T-cell (primary cell): Measurements from ENCODE around the gene AJUBA. TPM values are rescaled to one million over a fixed set of nuclear protein-coding genes. Genes with fewer than 3 reads are reported as not detected.

Source experiments
- ATAC-seq, 4 experiments: fragments of 200-7000 bp in 3 of 4; fragments of 150-1000 bp in 1 of 4; cut with Tn5 transposase; replicated peaks in 1 of 4; 1 replicate in 3 of 4; 2 replicates in 1 of 4; pipeline ENCODE4 v1.10.0; 2021; ENCODE audit warnings: moderate library complexity in 3 of 4, mild to moderate bottlenecking in 2 of 4, moderate number of reproducible peaks in 1 of 4
- CTCF ChIA-PET, 2 donors: fragments of 300-600 bp; sonication (Branson Sonifier 250); formaldehyde crosslinking; loops; one replicate each; lab custom pipeline; 2022; ENCODE audit warnings: antibody characterized with exemption in 2 of 2; lab: Charles Lee
- POLR2A ChIA-PET, 2 donors: fragments of 300-600 bp; sonication (Branson Sonifier 250); formaldehyde crosslinking; loops; one replicate each; lab custom pipeline; 2022; ENCODE audit warnings: antibody characterized with exemption in 2 of 2; lab: Charles Lee
- DNase-seq, 35 experiments: peaks; one replicate each; pipeline versions ENCODE4 v3.0.0 to v3.0.0-alpha.2; 2013 to 2023
- H3K27ac ChIP-seq: one replicate; pipeline ENCODE4 v1.5.1; 2013; ENCODE audit warnings: low read length
- H3K27me3 ChIP-seq, 2 experiments: replicated peaks in 1 of 2; 1 replicate in 1 of 2; 2 replicates in 1 of 2; pipeline versions ENCODE4 v1.6.1 to v1.7.0; 2013; ENCODE audit warnings: low read length in 1 of 2, mixed read lengths in 1 of 2; ENCODE audit not compliant: control insufficient read depth in 2 of 2, insufficient read depth in 2 of 2; ENCODE audit errors: extremely low read depth in 1 of 2
- H3K36me3 ChIP-seq, 2 donors: 1 replicate in 1 of 2; 2 replicates in 1 of 2; pipeline versions ENCODE4 v1.6.1 to v1.7.0; 2013; ENCODE audit warnings: low read length in 1 of 2; ENCODE audit not compliant: control insufficient read depth in 2 of 2, insufficient read depth in 1 of 2; ENCODE audit errors: extremely low read depth in 1 of 2
- H3K4me1 ChIP-seq, 2 experiments: 1 replicate in 1 of 2; 2 replicates in 1 of 2; pipeline versions ENCODE4 v1.6.1 to v1.7.0; 2013; ENCODE audit warnings: low read length in 2 of 2, mixed read lengths in 1 of 2; ENCODE audit not compliant: insufficient read depth in 2 of 2, control insufficient read depth in 1 of 2; ENCODE audit errors: extremely low read depth in 1 of 2
- H3K4me3 ChIP-seq, 2 donors: 1 replicate in 1 of 2; 2 replicates in 1 of 2; pipeline versions ENCODE4 v1.5.1 to v1.7.0; 2013; ENCODE audit warnings: mild to moderate bottlenecking in 2 of 2, low read length in 1 of 2, moderate library complexity in 1 of 2; ENCODE audit not compliant: control insufficient read depth in 1 of 2; ENCODE audit errors: extremely low read depth in 1 of 2
- H3K9me3 ChIP-seq: 2 replicates; pipeline ENCODE4 v1.7.0; 2013
- H3K27ac Mint-ChIP-seq, 2 donors: one replicate each; pipeline ENCODE4 v1.8.0; 2020 to 2021; ENCODE audit warnings: mild to moderate bottlenecking in 2 of 2, mixed read lengths in 2 of 2
- H3K27me3 Mint-ChIP-seq, 2 donors: one replicate each; pipeline ENCODE4 v1.8.0; 2021 to 2022; ENCODE audit warnings: mixed read lengths in 2 of 2
- H3K36me3 Mint-ChIP-seq: one replicate; pipeline ENCODE4 v1.8.0; 2021; ENCODE audit warnings: mixed read lengths
- H3K4me1 Mint-ChIP-seq, 3 donors: one replicate each; pipeline ENCODE4 v1.8.0; 2020 to 2022; ENCODE audit warnings: mixed read lengths in 3 of 3, mild to moderate bottlenecking in 1 of 3
- H3K4me3 Mint-ChIP-seq, 3 donors: one replicate each; pipeline ENCODE4 v1.8.0; 2020 to 2022; ENCODE audit warnings: mild to moderate bottlenecking in 3 of 3, mixed read lengths in 3 of 3, moderate library complexity in 3 of 3
- H3K9me3 Mint-ChIP-seq, 3 donors: one replicate each; pipeline ENCODE4 v1.8.0; 2020 to 2022; ENCODE audit warnings: mixed read lengths in 3 of 3
- WGBS: methylation state at CpG from one replicate; pipeline ENCODE4 v1.1.5; 2013; ENCODE audit warnings: missing lambda C conversion rate; ENCODE audit not compliant: insufficient coverage; 5-methylcytosine and 5-hydroxymethylcytosine counted together
- total RNA-seq, 35 experiments: library from RNA in 6 of 35; stranded (reverse) in 6 of 35; fragments of 120-200 nt in 1 of 35; gene quantifications; one replicate each; pipeline versions ENCODE4 v1.2.1 to v1.2.4 and lab custom pipeline; 2013 to 2026

The AJUBA gene
- total RNA-seq, 5 donors from 2014 or later (not counting 1 experiment from before 2014, with no cell fraction given) = 1.8 to 3.1 (median 2.4) TPM

- peak overlapping the region; percentile 57 to 72 for H3K4me3 ChIP-seq
- DNase-seq (no peak), ATAC-seq (no peak)
- ChIA-PET CTCF (interaction anchor here in 1 of 2 donors (0.8 to 1.2 kb wide), 2 partner anchors 23 to 24 kb away, joined by 3 to 4 read pairs; no protein-coding TSS in a partner anchor), POLR2A (no interaction called here)
- Mint-ChIP-seq H3K9me3 (no peaks in the 10 kb centered on the region), H3K27ac (peak overlapping the region; percentile 93 to 96), H3K4me3 (peak overlapping the region; percentile 90 to 95 (median 93)), H3K27me3 (no peaks in the 10 kb centered on the region), H3K36me3 (no peaks in the 10 kb centered on the region), H3K4me1 (peaks cover 36 to 47% (median 45%) of the 10 kb centered on the region in 3 donors)
- peaks cover 25 to 32% of the 10 kb centered on the region in 2 experiments for H3K4me1 ChIP-seq
- no peaks in the 10 kb centered on the region for H3K36me3 ChIP-seq
- peak overlapping the region; percentile 19 for H3K27ac ChIP-seq
- H3K27me3 ChIP-seq = no peaks in the 10 kb centered on the region
- no CpG with 5 or more reads among the region's 8 CpGs for WGBS
- no peaks in the 10 kb centered on the region for H3K9me3 ChIP-seq
Measured at GRCh38 chr14:23009483-23009938, 27.2 kb upstream of the AJUBA start.

GRCh38 chr14:23008831-23009230 is 26.5 kb upstream of the AJUBA start:
- Histone ChIP-seq H3K36me3 (no peaks in the 10 kb centered on the region), H3K27me3 (no peaks in the 10 kb centered on the region), H3K9me3 (no peaks in the 10 kb centered on the region), H3K27ac (no peak overlapping the region), H3K4me1 (peaks cover 25 to 32% of the 10 kb centered on the region in 2 experiments), H3K4me3 (no peak overlapping the region)
- no peaks in the 10 kb centered on the region for H3K27me3 Mint-ChIP-seq
- peak overlapping the region; percentile 76 to 98 for H3K27ac Mint-ChIP-seq
- no peaks in the 10 kb centered on the region for H3K36me3 Mint-ChIP-seq
- POLR2A ChIA-PET = interaction anchor here (0.5 to 0.6 kb wide), 2 partner anchors 25 to 226 kb away, joined by 3 read pairs; no protein-coding TSS in a partner anchor
- DNase-seq = no peak
- ATAC-seq = no peak
- no peaks in the 10 kb centered on the region for H3K9me3 Mint-ChIP-seq
- H3K4me3 Mint-ChIP-seq = peak overlapping the region; percentile 90 to 95 (median 93)
- CTCF ChIA-PET = interaction anchor here in 1 of 2 donors (0.5 to 2.2 kb wide), 4 partner anchors 12 to 24 kb away, joined by 3 to 5 read pairs (median 4); no protein-coding TSS in a partner anchor
- H3K4me1 Mint-ChIP-seq = peaks cover 36 to 47% (median 45%) of the 10 kb centered on the region in 3 donors
- 23% methylated on average over 2 of the region's 3 CpGs for WGBS

- WGBS = under 1% methylated on average over 62 of the region's 62 CpGs
- ATAC-seq (peak; percentile 94 to 97 (median 96)), DNase-seq (peak; percentile 89 to 99 (median 97))
- Mint-ChIP-seq H3K4me1 (peaks cover 36 to 47% (median 45%) of the 10 kb centered on the region in 3 donors), H3K36me3 (no peaks in the 10 kb centered on the region), H3K27me3 (no peaks in the 10 kb centered on the region), H3K27ac (peak overlapping the region; percentile 98 to 99), H3K4me3 (peak overlapping the region; percentile 96 to 98 (median 97)), H3K9me3 (no peaks in the 10 kb centered on the region)
- CTCF ChIA-PET = interaction anchor here (0.6 to 2.7 kb wide), 35 partner anchors 8 to 449 kb away, joined by 3 to 47 read pairs (median 5); partner anchors contain the start of genes ACIN1 (in 1 of the 2), AJUBA (in 1 of the 2), C14orf119 (in 1 of the 2) and DAD1 (in 1 of the 2)
- POLR2A ChIA-PET = interaction anchor here (0.5 to 1.4 kb wide), 15 partner anchors 14 to 1555 kb away, joined by 3 to 11 read pairs (median 4); partner anchors contain the start of genes ACIN1 (in 1 of the 2), C14orf119 (in 1 of the 2) and PSMB5 (in 1 of the 2)
- peak overlapping the region; percentile 85 for H3K27ac ChIP-seq
- H3K4me3 ChIP-seq = peak overlapping the region; percentile 73 to 85
- H3K9me3 ChIP-seq = no peaks in the 10 kb centered on the region
- no peaks in the 10 kb centered on the region for H3K36me3 ChIP-seq
- peaks cover 25 to 32% of the 10 kb centered on the region in 2 experiments for H3K4me1 ChIP-seq
- H3K27me3 ChIP-seq = no peaks in the 10 kb centered on the region
Measured at GRCh38 chr14:23006544-23007419, 24.4 kb upstream of the AJUBA start.

GRCh38 chr14:23006188-23006534 is 23.8 kb upstream of the AJUBA start:
- peaks cover 36 to 44% (median 43%) of the 10 kb centered on the region in 3 donors for H3K4me1 Mint-ChIP-seq
- ChIA-PET POLR2A (interaction anchor here (0.9 to 1.4 kb wide), 3 partner anchors 22 to 87 kb away, joined by 3 to 5 read pairs (median 3); no protein-coding TSS in a partner anchor), CTCF (interaction anchor here (0.6 to 2.7 kb wide), 24 partner anchors 9 to 436 kb away, joined by 3 to 47 read pairs (median 6); partner anchors contain the start of genes ACIN1 (in 1 of the 2), AJUBA (in 1 of the 2), C14orf119 (in 1 of the 2) and DAD1 (in 1 of the 2))
- H3K9me3 Mint-ChIP-seq = no peaks in the 10 kb centered on the region
- peak overlapping the region; percentile 96 to 98 (median 97) for H3K4me3 Mint-ChIP-seq
- H3K27ac ChIP-seq = peak overlapping the region; percentile 85
- no peaks in the 10 kb centered on the region for H3K36me3 Mint-ChIP-seq
- no peaks in the 10 kb centered on the region for H3K27me3 ChIP-seq
- H3K4me1 ChIP-seq = peaks cover 25 to 32% of the 10 kb centered on the region in 2 experiments
- no peaks in the 10 kb centered on the region for H3K9me3 ChIP-seq
- H3K36me3 ChIP-seq = no peaks in the 10 kb centered on the region
- peak overlapping the region; percentile 73 to 85 for H3K4me3 ChIP-seq
- WGBS = no CpG with 5 or more reads among the region's 5 CpGs
- DNase-seq (no peak), ATAC-seq (no peak)
- peak overlapping the region; percentile 98 to 99 for H3K27ac Mint-ChIP-seq
- H3K27me3 Mint-ChIP-seq = no peaks in the 10 kb centered on the region

DNA sequence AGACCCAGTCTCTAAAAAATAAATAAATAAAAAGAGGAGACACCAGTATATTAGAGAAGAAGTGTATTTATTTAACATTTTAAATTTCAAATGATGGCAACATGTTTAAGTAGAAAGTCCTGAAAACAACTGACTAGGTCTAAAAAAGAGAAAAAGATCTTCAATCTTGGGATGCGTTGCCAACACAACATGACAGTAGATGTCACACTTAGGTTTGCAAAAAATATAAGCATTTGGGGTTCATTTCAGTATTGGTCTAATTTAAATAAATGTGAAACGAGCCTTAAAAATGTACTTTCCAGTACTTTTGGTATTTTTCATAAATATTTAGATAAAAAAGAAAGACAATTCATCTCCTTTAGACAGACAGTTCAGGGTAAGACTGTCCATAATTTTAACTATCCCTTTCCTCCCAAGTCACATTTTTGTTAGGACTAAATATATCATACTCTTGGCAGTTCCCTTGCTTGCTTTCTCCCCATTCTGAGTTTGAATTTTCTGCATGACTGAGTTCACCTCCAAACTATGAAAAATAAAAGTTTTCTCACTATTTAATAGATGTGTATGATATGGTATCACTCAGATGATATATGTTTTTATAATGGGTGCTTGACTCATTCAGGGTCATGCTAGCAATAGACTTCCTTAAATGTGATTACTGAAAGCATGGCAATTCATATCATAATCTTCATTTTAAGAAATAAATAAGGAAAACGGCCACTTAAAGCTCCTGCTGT is 23.3 kb upstream of the AJUBA start:
- 50% methylated on average over 1 of the region's 3 CpGs for WGBS
- H3K27ac Mint-ChIP-seq = peak overlapping the region; percentile 98 to 99
- ATAC-seq (no peak), DNase-seq (no peak)
- Histone ChIP-seq H3K4me1 (peaks cover 24 to 32% of the 10 kb centered on the region in 2 experiments), H3K27ac (no peak overlapping the region), H3K4me3 (no peak overlapping the region), H3K27me3 (no peaks in the 10 kb centered on the region), H3K9me3 (no peaks in the 10 kb centered on the region), H3K36me3 (no peaks in the 10 kb centered on the region)
- H3K36me3 Mint-ChIP-seq = no peaks in the 10 kb centered on the region
- no peaks in the 10 kb centered on the region for H3K9me3 Mint-ChIP-seq
- ChIA-PET POLR2A (interaction anchor here in 1 of 2 donors (1.4 kb wide), 1 partner anchor 66 kb away, joined by 5 read pairs; no protein-coding TSS in a partner anchor), CTCF (interaction anchor here (0.6 to 2.7 kb wide), 16 partner anchors 9 to 435 kb away, joined by 3 to 47 read pairs (median 6); partner anchors contain the start of genes AJUBA (in 1 of the 2), PRMT5 (in 1 of the 2) and PSMB5 (in 1 of the 2))
- H3K27me3 Mint-ChIP-seq = no peaks in the 10 kb centered on the region
- H3K4me3 Mint-ChIP-seq = peak overlapping the region; percentile 96 to 98 (median 97)
- peaks cover 36 to 44% (median 43%) of the 10 kb centered on the region in 3 donors for H3K4me1 Mint-ChIP-seq
